ENCODE results near the gene MPG.

The MPG gene

GRCh38 chr16:67884-68789, 9.9 kb upstream of the MPG start:
- DNase-seq, result no peak

DNA sequence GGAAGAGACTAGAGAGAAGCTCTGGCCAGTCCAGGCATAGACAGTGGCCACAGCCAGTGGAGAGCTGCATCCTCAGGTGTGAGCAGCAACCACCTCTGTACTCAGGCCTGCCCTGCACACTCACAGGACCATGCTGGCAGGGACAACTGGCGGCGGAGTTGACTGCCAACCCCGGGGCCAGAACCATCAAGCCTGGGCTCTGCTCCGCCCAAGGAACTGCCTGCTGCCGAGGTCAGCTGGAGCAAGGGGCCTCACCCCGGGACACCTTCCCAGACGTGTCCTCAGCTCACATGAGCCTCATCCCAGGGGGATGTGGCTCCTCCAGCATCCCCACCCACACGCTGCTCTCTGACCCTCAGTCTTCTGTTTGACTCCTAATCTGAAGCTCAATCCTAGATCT, 8.8 kb upstream of the MPG start:
- DNase-seq, result no peak

- no peak for DNase-seq
Measured at GRCh38 chr16:71210-71539, 6.8 kb upstream of the MPG start.

DNA sequence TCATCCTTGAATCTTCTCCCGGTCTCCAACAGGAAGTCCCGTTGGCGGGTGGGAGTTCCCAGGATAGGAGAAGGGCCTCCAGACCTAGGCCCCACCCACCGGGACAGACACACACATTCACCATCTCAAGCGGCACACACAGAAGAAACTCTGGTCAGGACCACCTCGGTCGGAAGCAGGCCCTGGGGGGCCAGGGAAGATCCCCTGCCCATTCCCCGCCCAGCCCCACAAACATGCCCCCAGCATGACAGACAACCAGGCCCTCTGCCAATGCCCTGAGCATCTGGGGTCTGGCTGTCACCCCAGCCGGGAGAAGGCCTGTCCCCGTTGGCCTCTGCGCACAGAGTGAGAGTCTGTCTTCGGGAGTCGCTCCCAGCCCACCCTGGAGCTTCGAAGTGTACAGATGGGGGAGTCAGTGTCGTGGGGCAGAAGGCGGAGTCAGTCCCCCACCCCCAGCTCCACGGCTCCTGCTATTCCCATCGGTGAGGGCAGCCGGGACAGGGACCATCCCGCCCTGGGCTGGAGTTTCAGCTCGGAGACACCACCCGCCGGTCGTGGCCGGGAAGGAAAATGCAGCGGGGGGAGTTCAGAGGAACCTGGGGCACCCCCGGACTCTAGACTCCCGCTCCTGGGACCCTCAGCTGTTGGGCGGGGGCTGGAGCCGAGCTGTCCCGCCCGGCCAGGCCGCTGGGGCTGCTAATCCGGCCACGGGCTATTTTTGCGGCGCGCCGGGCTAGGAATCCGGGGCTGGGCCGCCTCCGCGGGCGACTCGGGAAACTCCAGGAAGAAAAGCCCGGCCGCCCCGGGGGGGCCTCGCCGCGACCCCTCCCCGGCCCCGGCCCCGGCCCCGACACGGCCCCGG, 6.3 kb upstream of the MPG start:
- DNase-seq, result peak; percentile 71

- DNase-seq, result peak; percentile 50
Measured at GRCh38 chr16:72561-73548, 5.2 kb upstream of the MPG start, which contains the start of gene RHBDF1. Gene RHBDF1 (minus strand): TSS chr16:72631. CDS start chr16:65015, 7,616 bp downstream.

- DNase-seq, result no peak
Measured at GRCh38 chr16:74051-74746, 3.8 kb upstream of the MPG start.

GRCh38 chr16:74747-75334, 3.2 kb upstream of the MPG start:
- peak; percentile 7 for DNase-seq

DNA sequence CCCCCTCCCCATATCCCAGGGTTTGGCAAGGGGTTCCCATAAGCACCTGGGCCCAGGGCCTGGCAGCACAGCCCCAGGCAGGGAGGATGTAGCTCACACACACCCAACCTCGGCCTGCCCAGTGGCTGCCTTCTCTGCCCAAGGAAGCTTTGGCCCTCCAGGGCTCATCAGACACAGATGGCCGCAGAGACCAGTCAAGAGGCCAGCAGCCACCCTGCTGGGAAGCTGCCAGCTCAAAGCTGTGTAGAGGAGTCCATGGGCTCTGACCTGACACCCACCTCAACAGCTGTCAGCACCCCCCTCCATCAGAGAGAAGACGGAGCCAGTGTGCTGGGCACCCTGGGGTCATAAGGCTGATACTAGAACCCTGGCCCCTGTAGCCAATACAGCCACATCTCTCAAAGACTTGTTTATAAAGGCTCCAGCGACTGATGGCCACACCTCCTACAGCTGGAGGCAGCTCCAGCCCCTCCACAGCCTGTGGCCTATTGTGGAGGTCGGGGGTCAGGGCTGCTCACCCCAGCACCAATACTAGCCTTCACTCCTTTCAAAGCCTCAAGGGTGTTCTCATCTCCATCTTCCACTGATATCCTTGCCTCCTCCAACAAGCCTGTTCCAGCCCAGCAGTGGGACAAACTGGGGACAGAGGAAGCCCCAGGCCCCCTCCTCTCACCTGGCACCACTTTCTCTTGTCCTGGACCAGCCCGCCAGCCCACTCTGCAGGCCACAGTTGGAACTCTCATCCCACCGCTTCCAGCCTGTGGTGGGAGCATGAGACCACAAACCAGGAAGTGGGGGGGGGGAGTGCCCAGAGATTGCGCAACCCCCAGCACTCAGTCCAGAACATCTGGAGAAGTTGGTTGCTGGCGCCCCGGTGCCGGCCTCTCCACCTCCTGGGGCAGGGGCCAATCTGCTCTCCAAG, 2.2 kb upstream of the MPG start:
- peak; percentile 87 for DNase-seq

- peak; percentile 73 for DNase-seq
Measured at GRCh38 chr16:76535-77272, 1.3 kb upstream of the MPG start.

GRCh38 chr16:77273-77806, 685 bp upstream of the MPG start:
- DNase-seq, result peak; percentile 38

DNA sequence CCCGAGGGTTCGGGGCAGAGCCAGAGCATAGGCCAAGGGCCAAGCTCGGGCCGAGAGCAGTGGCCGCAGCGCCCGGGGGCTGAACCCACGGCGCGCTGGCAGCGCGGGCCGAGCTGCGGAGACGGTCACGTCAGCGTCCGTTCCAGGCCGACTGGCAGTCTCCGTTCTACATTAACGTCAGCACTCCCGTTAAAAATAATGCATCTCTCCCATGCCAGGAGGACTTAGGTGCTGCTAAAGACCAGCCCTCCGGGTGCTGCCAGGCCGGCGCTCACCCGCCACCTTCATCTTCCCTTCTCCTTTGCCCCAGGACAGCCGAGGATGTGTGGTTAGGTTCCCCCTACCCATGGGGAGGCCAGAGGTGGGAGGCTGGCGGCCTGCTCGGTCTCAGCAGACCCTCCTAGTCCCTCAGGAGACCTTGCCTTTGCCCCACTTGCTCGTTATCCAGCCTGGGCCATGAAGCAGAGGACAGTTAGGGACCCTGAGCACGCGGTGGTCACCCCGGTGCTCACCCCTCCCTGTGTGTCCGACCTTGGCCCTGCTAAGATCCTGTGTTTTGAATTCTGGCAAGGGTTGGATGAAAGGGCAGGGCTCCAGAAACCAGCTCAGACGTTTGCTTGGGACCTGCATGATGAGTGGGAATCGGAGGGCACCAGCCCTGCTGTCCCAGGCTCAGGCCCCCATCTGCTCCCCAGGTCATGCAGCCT, 572 bp downstream of the MPG start:
- peak; percentile 14 for DNase-seq

DNA sequence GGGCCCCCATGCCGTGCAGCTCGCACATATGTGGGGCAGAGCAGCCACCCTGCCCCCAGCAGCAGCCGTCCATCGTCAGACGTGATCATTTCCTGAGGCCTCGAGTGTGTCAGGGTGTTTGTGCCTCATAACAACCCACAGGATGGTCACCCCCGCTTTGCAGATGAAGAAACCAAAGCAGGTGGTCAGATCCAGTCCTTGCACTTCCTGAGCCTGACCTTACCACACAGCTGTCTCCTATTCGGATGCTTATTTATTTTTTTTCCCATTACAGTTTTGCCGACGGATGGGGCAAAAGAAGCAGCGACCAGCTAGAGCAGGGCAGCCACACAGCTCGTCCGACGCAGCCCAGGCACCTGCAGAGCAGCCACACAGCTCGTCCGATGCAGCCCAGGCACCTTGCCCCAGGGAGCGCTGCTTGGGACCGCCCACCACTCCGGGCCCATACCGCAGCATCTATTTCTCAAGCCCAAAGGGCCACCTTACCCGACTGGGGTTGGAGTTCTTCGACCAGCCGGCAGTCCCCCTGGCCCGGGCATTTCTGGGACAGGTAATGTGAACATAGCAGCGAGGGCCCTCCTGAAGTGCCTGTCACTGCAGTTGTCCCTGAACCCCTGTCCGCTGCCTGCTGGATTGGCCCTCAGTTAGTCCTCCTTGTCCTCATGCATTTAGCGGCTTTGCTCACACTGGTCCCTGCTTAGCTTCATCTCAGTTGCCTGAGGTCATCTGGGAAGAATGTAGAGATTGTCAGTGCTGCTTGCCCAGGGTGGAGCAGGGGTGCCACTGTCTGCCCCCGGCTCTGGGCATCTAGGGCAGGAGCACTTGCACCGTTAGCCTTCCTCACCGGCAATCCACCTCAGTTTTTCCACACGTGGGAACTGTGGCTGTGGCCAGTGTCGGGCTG, 1.4 kb downstream of the MPG start:
- DNase-seq, result peak; percentile 9

GRCh38 chr16:83060-83603, 5.1 kb downstream of the MPG start:
- no peak for DNase-seq

DNA sequence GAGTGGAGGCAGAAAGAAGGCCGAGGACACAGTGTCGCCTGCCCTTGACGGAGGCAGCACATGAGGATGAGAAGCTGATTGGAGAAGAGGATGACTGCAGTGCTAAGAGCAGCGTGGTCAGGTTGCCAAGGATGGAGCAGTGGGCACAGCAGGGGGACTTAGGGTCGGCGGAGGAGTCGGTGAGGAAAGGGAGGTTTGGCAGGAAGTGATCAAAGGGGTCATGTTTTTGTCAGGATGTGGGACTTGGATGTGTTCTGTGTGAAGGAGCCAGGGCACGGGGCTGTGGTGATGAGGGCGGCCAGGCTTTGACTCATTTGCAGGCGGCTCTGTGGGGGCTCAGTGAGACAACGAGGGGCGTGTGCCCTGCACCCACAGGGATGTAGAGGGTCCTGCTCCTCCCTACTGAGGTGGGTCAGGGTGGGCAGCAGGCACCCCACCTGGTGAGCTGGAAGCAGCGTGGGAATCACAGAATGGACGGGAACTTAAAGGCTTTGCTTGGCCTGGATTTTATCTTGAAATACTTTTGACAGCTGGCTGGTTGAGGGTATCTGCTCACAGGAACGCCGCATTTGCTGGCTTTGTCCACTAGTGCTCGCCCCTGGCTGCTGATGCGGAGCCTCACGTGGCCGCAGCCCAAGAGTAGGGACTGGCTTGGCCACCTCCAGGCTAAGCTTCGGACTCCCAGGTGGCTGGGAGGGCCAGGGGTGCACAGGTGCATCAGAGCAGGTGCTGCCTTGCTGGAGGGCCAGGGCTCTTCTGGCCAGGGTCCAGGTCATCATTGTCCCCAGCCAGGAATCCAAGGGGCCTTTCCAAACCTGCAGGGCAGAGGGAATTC, 6.0 kb downstream of the MPG start:
- DNase-seq, result no peak

DNA sequence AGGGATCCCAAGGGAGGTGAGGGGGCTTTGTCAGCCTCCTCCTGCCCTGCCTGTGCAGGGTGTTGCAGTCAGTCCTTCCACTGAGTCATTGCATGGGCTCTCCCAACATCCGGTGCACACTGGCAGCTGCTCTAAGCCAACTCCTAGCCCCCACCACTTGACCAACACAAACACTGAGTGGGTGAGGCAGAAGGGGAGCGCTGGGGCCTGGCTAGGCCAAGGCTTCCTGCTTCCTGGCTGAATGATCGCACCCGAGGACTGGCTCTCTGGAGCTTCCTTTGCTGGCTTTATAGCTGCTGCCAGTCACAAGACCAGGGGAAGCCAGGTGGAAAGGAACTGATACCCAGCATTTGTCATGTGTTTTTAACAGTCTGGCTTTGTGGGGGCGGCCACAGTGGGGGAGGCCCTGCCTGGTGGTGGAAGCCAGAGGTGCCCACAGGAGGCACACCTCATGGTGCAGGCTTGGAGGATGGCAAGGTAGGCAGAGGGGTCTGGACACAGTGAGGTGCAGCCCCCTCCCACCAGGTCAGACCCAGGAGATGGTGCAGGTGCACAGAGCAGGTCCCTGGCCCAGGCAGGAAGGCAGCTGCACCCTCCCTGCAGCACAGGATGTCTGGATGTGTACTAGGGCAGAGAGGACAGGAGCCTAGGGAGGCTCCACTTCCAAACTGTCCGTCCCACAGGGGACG, 6.8 kb downstream of the MPG start:
- DNase-seq, result peak; percentile 77

- no peak for DNase-seq
Measured at GRCh38 chr16:85407-85782, 7.4 kb downstream of the MPG start.

Data from fibroblast of upper back skin (primary cell).